ENCODE data around the gene LRRTM3.

DNA sequence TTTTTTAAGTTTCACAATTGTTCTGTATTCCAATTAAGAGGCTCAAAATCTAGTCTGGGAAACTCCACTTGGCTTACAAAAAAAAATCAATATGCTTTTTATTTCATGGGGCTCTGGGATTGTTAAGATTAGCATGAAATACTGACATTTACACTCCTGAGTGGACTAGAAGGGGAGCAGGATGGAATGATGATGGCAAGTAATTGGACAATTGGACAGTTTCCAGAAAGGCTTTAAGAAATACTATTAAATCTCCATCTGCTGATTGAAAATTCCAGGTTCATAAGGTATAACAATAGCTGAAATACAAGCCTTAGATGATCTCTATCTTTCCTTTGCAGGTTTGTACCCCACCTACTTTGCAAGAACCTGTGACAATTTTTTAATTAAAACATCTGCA lies 184.4 kb downstream of the LRRTM3 start:
- TF ChIP-seq, protein P1, sequence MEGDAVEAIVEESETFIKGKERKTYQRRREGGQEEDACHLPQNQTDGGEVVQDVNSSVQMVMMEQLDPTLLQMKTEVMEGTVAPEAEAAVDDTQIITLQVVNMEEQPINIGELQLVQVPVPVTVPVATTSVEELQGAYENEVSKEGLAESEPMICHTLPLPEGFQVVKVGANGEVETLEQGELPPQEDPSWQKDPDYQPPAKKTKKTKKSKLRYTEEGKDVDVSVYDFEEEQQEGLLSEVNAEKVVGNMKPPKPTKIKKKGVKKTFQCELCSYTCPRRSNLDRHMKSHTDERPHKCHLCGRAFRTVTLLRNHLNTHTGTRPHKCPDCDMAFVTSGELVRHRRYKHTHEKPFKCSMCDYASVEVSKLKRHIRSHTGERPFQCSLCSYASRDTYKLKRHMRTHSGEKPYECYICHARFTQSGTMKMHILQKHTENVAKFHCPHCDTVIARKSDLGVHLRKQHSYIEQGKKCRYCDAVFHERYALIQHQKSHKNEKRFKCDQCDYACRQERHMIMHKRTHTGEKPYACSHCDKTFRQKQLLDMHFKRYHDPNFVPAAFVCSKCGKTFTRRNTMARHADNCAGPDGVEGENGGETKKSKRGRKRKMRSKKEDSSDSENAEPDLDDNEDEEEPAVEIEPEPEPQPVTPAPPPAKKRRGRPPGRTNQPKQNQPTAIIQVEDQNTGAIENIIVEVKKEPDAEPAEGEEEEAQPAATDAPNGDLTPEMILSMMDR (tag by site-specific recombination; IDR thresholded peaks at IDR 0.05) = no peak
- TF ChIP-seq ZNF24 (tag by site-specific recombination; IDR thresholded peaks at IDR 0.05) (no peak), ZNF2 (tag by site-specific recombination; IDR thresholded peaks at IDR 0.05) (no peak), ZNF404 (tag by site-specific recombination; IDR thresholded peaks at IDR 0.05) (no peak), ZBTB1 (tag by site-specific recombination; IDR thresholded peaks at IDR 0.05) (no peak), RBAK (tag by site-specific recombination; IDR thresholded peaks at IDR 0.05) (no peak), ZNF138 (tag by site-specific recombination; IDR thresholded peaks at IDR 0.05; ENCODE audit: borderline replicate concordance) (no peak), TCF7L2 (IDR thresholded peaks at IDR 0.05; ENCODE audit: borderline replicate concordance, low read depth, low read length) (no peak), ZNF530 (tag by site-specific recombination; IDR thresholded peaks at IDR 0.05; ENCODE audit: low read depth) (no peak), ZNF629 (tag by site-specific recombination; IDR thresholded peaks at IDR 0.05) (no peak), ZNF501 (tag by site-specific recombination; IDR thresholded peaks at IDR 0.05) (no peak), ZEB2 (tag by site-specific recombination; IDR thresholded peaks at IDR 0.05) (no peak), ZNF785 (tag by site-specific recombination; IDR thresholded peaks at IDR 0.05) (no peak), ZNF266 (tag by site-specific recombination; IDR thresholded peaks at IDR 0.05; ENCODE audit: low read depth) (no peak)

All from HEK293 (cell line).